Activated T-cell treated with anti-CD3 and anti-CD28 coated beads, Interleukin-2, amount 50 U/mL, for 4 hours (primary cell): Measurements from ENCODE around the gene SLC31A2. TPM values are rescaled to one million over a fixed set of nuclear protein-coding genes. Genes with fewer than 3 reads are reported as not detected.
"Not testable (repeated sequence)": the region's sequence is repeated elsewhere in the genome, so short reads cannot be mapped to it uniquely, and the experiment has no call there.

Experiments
- ATAC-seq, 2 donors: fragments of 200-7000 bp; cut with Tn5 transposase; one replicate each; pipeline ENCODE4 v1.10.0; 2021
- DNase-seq: peaks from one replicate; pipeline ENCODE4 v3.0.0-alpha.2; 2020
- H3K27me3 Mint-ChIP-seq: one replicate; pipeline ENCODE4 v1.8.0; 2021; ENCODE audit warnings: low read depth, mixed read lengths
- H3K36me3 Mint-ChIP-seq: one replicate; pipeline ENCODE4 v1.8.0; 2022; ENCODE audit warnings: mixed read lengths; ENCODE audit not compliant: insufficient read depth
- H3K4me1 Mint-ChIP-seq: one replicate; pipeline ENCODE4 v1.8.0; 2021; ENCODE audit warnings: low read depth, mixed read lengths
- H3K4me3 Mint-ChIP-seq: one replicate; pipeline ENCODE4 v1.8.0; 2021; ENCODE audit warnings: mild to moderate bottlenecking, moderate library complexity, mixed read lengths
- H3K9me3 Mint-ChIP-seq: one replicate; pipeline ENCODE4 v1.8.0; 2021; ENCODE audit warnings: mixed read lengths
- total RNA-seq, 3 donors: library from RNA; stranded (reverse); gene quantifications; one replicate each; pipeline ENCODE4 v1.2.1, GENCODE V29; 2021

The SLC31A2 gene
- 1 to 10 TPM; 3.2 to 3.5 (median 3.4) TPM for total RNA-seq

- no peaks in the 10 kb centered on the region for H3K36me3 Mint-ChIP-seq
- H3K9me3 Mint-ChIP-seq = no peaks in the 10 kb centered on the region
- peaks cover 2% of the 10 kb centered on the region for H3K27me3 Mint-ChIP-seq
- peak; percentile 81 for DNase-seq
- peak; percentile 97 for ATAC-seq
- peaks cover 22% of the 10 kb centered on the region for H3K4me1 Mint-ChIP-seq
- peak within 1 kb of the TSS; percentile 84 for H3K4me3 Mint-ChIP-seq
Observed at GRCh38 chr9:113150670-113151611, at the start of gene SLC31A2. TSS of gene SLC31A2 (plus strand) at chr9:113151007. CDS start at chr9:113151075, 68 bp downstream.

- H3K27me3 Mint-ChIP-seq, H3K9me3 Mint-ChIP-seq, H3K4me3 Mint-ChIP-seq, H3K36me3 Mint-ChIP-seq, DNase-seq, H3K4me1 Mint-ChIP-seq, ATAC-seq: not testable (repeated sequence)
Observed at GRCh38 chr9:113105345-113105744, 45.5 kb upstream of the SLC31A2 start.

- DNase-seq, H3K36me3 Mint-ChIP-seq, H3K27me3 Mint-ChIP-seq, H3K9me3 Mint-ChIP-seq, H3K4me3 Mint-ChIP-seq, H3K4me1 Mint-ChIP-seq: not testable (repeated sequence)
- ATAC-seq = peak; percentile 71 to 75
Observed at GRCh38 chr9:113111065-113111951, 39.5 kb upstream of the SLC31A2 start.

- H3K4me3 Mint-ChIP-seq, H3K9me3 Mint-ChIP-seq, H3K4me1 Mint-ChIP-seq, H3K36me3 Mint-ChIP-seq, DNase-seq, H3K27me3 Mint-ChIP-seq: not testable (repeated sequence)
- peak; percentile 63 to 75 for ATAC-seq
Observed at GRCh38 chr9:113112706-113113510, 37.9 kb upstream of the SLC31A2 start.

- ATAC-seq, DNase-seq, H3K27me3 Mint-ChIP-seq, H3K36me3 Mint-ChIP-seq, H3K4me3 Mint-ChIP-seq, H3K4me1 Mint-ChIP-seq, H3K9me3 Mint-ChIP-seq: not testable (repeated sequence)
Observed at GRCh38 chr9:113118829-113119228, 32.0 kb upstream of the SLC31A2 start.

- DNase-seq (no peak), ATAC-seq (no peak)
- Mint-ChIP-seq H3K9me3 (no peaks in the 10 kb centered on the region), H3K36me3 (no peaks in the 10 kb centered on the region), H3K27me3 (peaks cover 21% of the 10 kb centered on the region), H3K4me1 (no peaks in the 10 kb centered on the region), H3K4me3 (no peak overlapping the region)
Observed at GRCh38 chr9:113125386-113126035, 25.3 kb upstream of the SLC31A2 start.

GRCh38 chr9:113129466-113129865 lies 21.3 kb upstream of the SLC31A2 start:
- no peak for ATAC-seq
- Mint-ChIP-seq H3K4me1 (no peaks in the 10 kb centered on the region), H3K4me3 (no peak overlapping the region)

GRCh38 chr9:113129884-113130283 lies 20.9 kb upstream of the SLC31A2 start:
- Mint-ChIP-seq H3K4me3 (no peak overlapping the region), H3K4me1 (no peaks in the 10 kb centered on the region), H3K36me3 (no peaks in the 10 kb centered on the region), H3K27me3 (peaks cover 31% of the 10 kb centered on the region), H3K9me3 (no peaks in the 10 kb centered on the region)
- ATAC-seq (no peak), DNase-seq (no peak)

More at GRCh38 chr9:113129466-113129865, 21.3 kb upstream of the SLC31A2 start:
- Mint-ChIP-seq H3K27me3 (peaks cover 31% of the 10 kb centered on the region), H3K36me3 (no peaks in the 10 kb centered on the region), H3K9me3 (no peaks in the 10 kb centered on the region)
- no peak for DNase-seq

- Mint-ChIP-seq H3K4me1 (no peaks in the 10 kb centered on the region), H3K27me3 (peaks cover 31% of the 10 kb centered on the region), H3K4me3 (no peak overlapping the region), H3K9me3 (no peaks in the 10 kb centered on the region), H3K36me3 (no peaks in the 10 kb centered on the region)
- ATAC-seq (no peak), DNase-seq (no peak)
Observed at GRCh38 chr9:113131689-113132151, 19.1 kb upstream of the SLC31A2 start.

GRCh38 chr9:113137196-113138168 lies 13.3 kb upstream of the SLC31A2 start:
- DNase-seq = no peak
- Mint-ChIP-seq H3K36me3 (no peaks in the 10 kb centered on the region), H3K4me3 (no peak overlapping the region), H3K4me1 (no peaks in the 10 kb centered on the region), H3K9me3 (peaks cover 11% of the 10 kb centered on the region), H3K27me3 (peaks cover 8% of the 10 kb centered on the region)
- no peak for ATAC-seq

- no peaks in the 10 kb centered on the region for H3K36me3 Mint-ChIP-seq
Observed at GRCh38 chr9:113138760-113139159, 12.0 kb upstream of the SLC31A2 start.

GRCh38 chr9:113139225-113139829 lies 11.5 kb upstream of the SLC31A2 start:
- ATAC-seq (no peak), DNase-seq (no peak)
- peaks cover 11% of the 10 kb centered on the region for H3K9me3 Mint-ChIP-seq
- no peak overlapping the region for H3K4me3 Mint-ChIP-seq
- no peaks in the 10 kb centered on the region for H3K36me3 Mint-ChIP-seq
- peaks cover 9% of the 10 kb centered on the region for H3K27me3 Mint-ChIP-seq
- no peaks in the 10 kb centered on the region for H3K4me1 Mint-ChIP-seq

More at GRCh38 chr9:113138760-113139159, 12.0 kb upstream of the SLC31A2 start:
- ATAC-seq (no peak), DNase-seq (no peak)
- Mint-ChIP-seq H3K9me3 (peaks cover 11% of the 10 kb centered on the region), H3K4me3 (no peak overlapping the region), H3K4me1 (no peaks in the 10 kb centered on the region), H3K27me3 (peaks cover 7% of the 10 kb centered on the region)
